Endothelial cell of umbilical vein (primary cell): Measurements from ENCODE around the gene LSM7. TPM values are rescaled to one million over a fixed set of nuclear protein-coding genes. Genes with fewer than 3 reads are reported as not detected.

Experiments
- BruUV-seq: library from RNA; stranded (reverse); fragments of 400-500 nt; replicated peaks from 2 replicates; lab custom pipeline; 2021; lab: Mats Ljungman, UMichigan
- CTCF ChIA-PET: fragments of 300-600, 350-600 bp; sonication (Branson Sonifier 250); formaldehyde crosslinking; loops from one replicate; lab custom pipeline; 2021; ENCODE audit warnings: antibody characterized with exemption, inconsistent platforms; lab: Charles Lee
- POLR2A ChIA-PET: fragments of 300-600, 350-600 bp; sonication (Branson Sonifier 250); formaldehyde crosslinking; loops from one replicate; lab custom pipeline; 2021; ENCODE audit warnings: antibody characterized with exemption, inconsistent platforms; lab: Charles Lee
- DNase-seq: peaks from one replicate; pipeline ENCODE4 v3.0.0-alpha.2; 2011; ENCODE audit warnings: low read depth, low spot score
- FAIRE-seq: peaks from 2 replicates; lab custom pipeline; 2011; peaks lifted over from hg19 to GRCh38; lab: Jason Lieb, UNC
- H2AFZ ChIP-seq: 2 replicates; pipeline ENCODE4 v1.6.0; 2012; ENCODE audit warnings: low read depth, low read length, control low read depth, inconsistent platforms
- H3K27ac ChIP-seq: 2 replicates; pipeline ENCODE4 v1.5.1; 2011; ENCODE audit warnings: low read depth, mild to moderate bottlenecking, control low read depth, low read length, moderate library complexity; ENCODE audit not compliant: insufficient read depth
- H3K27me3 ChIP-seq, 2 experiments: 2 replicates each; pipeline versions ENCODE4 v1.6.0 to v1.6.1; 2011; ENCODE audit warnings: low read length in 2 of 2, mixed read lengths in 1 of 2; ENCODE audit not compliant: control insufficient read depth in 2 of 2, insufficient read depth in 2 of 2
- H3K36me3 ChIP-seq, 2 experiments: 2 replicates in 1 of 2; 3 replicates in 1 of 2; pipeline ENCODE4 v1.5.1; 2011; ENCODE audit warnings: low read length in 2 of 2, mild to moderate bottlenecking in 1 of 2, moderate library complexity in 1 of 2; ENCODE audit not compliant: control insufficient read depth in 2 of 2, insufficient read depth in 2 of 2; ENCODE audit errors: extremely low read depth in 1 of 2
- H3K4me1 ChIP-seq: 3 replicates; pipeline ENCODE4 v1.5.1; 2011; ENCODE audit warnings: mild to moderate bottlenecking, low read length; ENCODE audit not compliant: control insufficient read depth, insufficient read depth; ENCODE audit errors: extremely low read depth
- H3K4me2 ChIP-seq: 2 replicates; pipeline ENCODE4 v1.6.1; 2011; ENCODE audit warnings: low read length, control low read depth, mixed read lengths; ENCODE audit not compliant: insufficient read depth
- H3K4me3 ChIP-seq, 3 experiments: fragments of 200-600 bp in 1 of 3; sonication (generic), shearing (Covaris generic) in 1 of 3; replicated peaks in 1 of 3; 2 replicates each; pipeline ENCODE4 v1.5.1; 2011 to 2016; ENCODE audit warnings: control low read depth in 3 of 3, low read length in 3 of 3, mild to moderate bottlenecking in 2 of 3, inconsistent platforms in 1 of 3, low read depth in 1 of 3, moderate library complexity in 1 of 3; ENCODE audit not compliant: insufficient read depth in 1 of 3
- H3K79me2 ChIP-seq: 2 replicates; pipeline ENCODE4 v1.6.0; 2012; ENCODE audit warnings: low read length, inconsistent platforms; ENCODE audit not compliant: control insufficient read depth, insufficient read depth
- H3K9ac ChIP-seq: replicated peaks from 2 replicates; pipeline ENCODE3; 2011; ENCODE audit warnings: low read length, control low read depth; ENCODE audit not compliant: insufficient read depth; ENCODE audit errors: extremely low read depth
- H3K9me1 ChIP-seq: replicated peaks from 3 replicates; pipeline ENCODE4 v1.6.0; 2011; ENCODE audit warnings: mild to moderate bottlenecking, low read length; ENCODE audit not compliant: control insufficient read depth, insufficient read depth; ENCODE audit errors: extremely low read depth
- H3K9me3 ChIP-seq: replicated peaks from 2 replicates; pipeline ENCODE4 v1.5.1; 2012; ENCODE audit warnings: low read length, inconsistent platforms; ENCODE audit not compliant: control insufficient read depth, insufficient read depth
- H4K20me1 ChIP-seq: replicated peaks from 2 replicates; pipeline ENCODE3; 2011; ENCODE audit warnings: mild to moderate bottlenecking, low read length; ENCODE audit not compliant: control insufficient read depth, insufficient read depth; ENCODE audit errors: extremely low read depth
- CTCF ChIP-seq, 2 donors: IDR thresholded peaks; 1 replicate in 1 of 2; 2 replicates in 1 of 2; pipeline ENCODE4 v1.5.1; 2011; ENCODE audit warnings: low read length in 2 of 2, mild to moderate bottlenecking in 2 of 2, moderate library complexity in 2 of 2, control low read depth in 1 of 2, inconsistent platforms in 1 of 2, low read depth in 1 of 2; ENCODE audit not compliant: insufficient read depth in 1 of 2; ENCODE audit errors: extremely low read depth in 1 of 2
- EZH2 ChIP-seq: IDR thresholded peaks from 2 replicates; pipeline ENCODE4 v1.6.1; 2012; ENCODE audit warnings: borderline replicate concordance, low read depth, mild to moderate bottlenecking, moderate library complexity, low read length, inconsistent platforms; ENCODE audit not compliant: severe bottlenecking
- FOS ChIP-seq: IDR thresholded peaks from 2 replicates; pipeline ENCODE4 v1.6.1; 2011; ENCODE audit warnings: mild to moderate bottlenecking, low read length, moderate library complexity, borderline replicate concordance; ENCODE audit not compliant: insufficient read depth
- GATA2 ChIP-seq: IDR thresholded peaks from 2 replicates; pipeline ENCODE4 v1.7.0; 2011; ENCODE audit warnings: low read depth, mild to moderate bottlenecking, moderate library complexity, mixed read lengths, low read length; ENCODE audit not compliant: insufficient read length, insufficient read depth
- MAX ChIP-seq: IDR thresholded peaks from 2 replicates; pipeline ENCODE4 v1.6.1; 2011; ENCODE audit not compliant: insufficient read depth, insufficient read length
- POLR2A ChIP-seq: IDR thresholded peaks from 2 replicates; pipeline ENCODE4 v1.6.1; 2012; ENCODE audit warnings: low read depth, mild to moderate bottlenecking, control low read depth, low read length
- POLR2AphosphoS5 ChIP-seq: IDR thresholded peaks from 2 replicates; pipeline ENCODE4 v1.6.1; 2012; ENCODE audit warnings: low read depth, mild to moderate bottlenecking, control low read depth, low read length, moderate library complexity; ENCODE audit not compliant: insufficient read depth
- dilution Hi-C: fragments of 300-500 bp; cut with MboI; formaldehyde crosslinking; loops from one replicate; pipeline ENCODE4 v1.15.0; 2019; ENCODE audit warnings: low sequenced_read_pairs; ENCODE audit not compliant: extremely low pct_ligation_motif_present
- intact Hi-C: fragments of 100-400 bp; cut with micrococcal nuclease; formaldehyde crosslinking; loops from one replicate; pipeline ENCODE4 v1.10.0; 2022
- polyA plus RNA-seq, 4 experiments: library from polyadenylated mRNA; depleted of rRNA in 3 of 4; stranded (reverse) in 3 of 4; unstranded in 1 of 4; fragments of >200 nt; gene quantifications; 2 replicates each; pipeline versions ENCODE4 v1.2.1 to v1.2.3, GENCODE V29; 2011 to 2012; ENCODE audit warnings: missing spikeins in 1 of 4
- total RNA-seq: library from RNA; stranded (reverse); gene quantifications from 2 replicates; pipeline ENCODE4 v1.2.3, GENCODE V29; 2021

LSM7 gene
- total and polyA plus RNA-seq, 2 donors (not counting 3 experiments of a cell fraction or from before 2014, with no cell fraction given) = 124 to 673 TPM

- Histone ChIP-seq H4K20me1 (no peaks in the 10 kb centered on the region), H3K79me2 (no peaks in the 10 kb centered on the region), H3K36me3 (peaks cover 0 to 3% of the 10 kb centered on the region in 2 experiments), H3K9me3 (no peaks in the 10 kb centered on the region), H3K4me1 (no peaks in the 10 kb centered on the region), H3K9me1 (no peaks in the 10 kb centered on the region), H3K27ac (no peak overlapping the region), H3K4me2 (no peak overlapping the region), H3K9ac (no peak overlapping the region), H3K27me3 (no peaks in the 10 kb centered on the region), H2AFZ (no peak overlapping the region), H3K4me3 (no peak overlapping the region)
- TF ChIP-seq GATA2 = no peak
- no peak for TF ChIP-seq FOS
- no peak for TF ChIP-seq CTCF (IDR thresholded peaks at IDR 0.05; ENCODE audit: extremely low read depth in 1 of 2, insufficient read depth in 1 of 2, low read depth in 1 of 2, low read length in 2 of 2)
- TF ChIP-seq MAX = no peak
- no peak for TF ChIP-seq EZH2
- no peak for TF ChIP-seq POLR2AphosphoS5
- no peak for TF ChIP-seq POLR2A
- ChIA-PET CTCF (no interaction called here), POLR2A (no interaction called here)
- FAIRE-seq = no peak
- no peak for DNase-seq
- BruUV-seq = no TSS peak
- dilution Hi-C loops (no loop called here), intact Hi-C loops (no loop called here)
Measured at GRCh38 chr19:2341244-2341751, 12.9 kb upstream of the LSM7 start.
